Prostate gland (tissue), 2 donors: ENCODE data around the gene ABCE1. TPM values are rescaled to one million over a fixed set of nuclear protein-coding genes. Genes with fewer than 3 reads are reported as not detected.

ENCODE experiments used
- DNase-seq: peaks from one replicate; pipeline ENCODE4 v3.0.0-alpha.2; 2019; ENCODE audit warnings: low spot score
- H3K27ac ChIP-seq, 2 donors: fragments of 200-600 bp; sonication (generic); 2 replicates each; pipeline ENCODE4 v1.5.1; 2017 to 2019
- H3K27me3 ChIP-seq: fragments of 200-600 bp; sonication (generic); replicated peaks from 2 replicates; pipeline ENCODE4 v1.5.1; 2019; ENCODE audit not compliant: insufficient read depth
- H3K36me3 ChIP-seq, 2 donors: fragments of 200-600 bp; sonication (generic); 1 replicate in 1 of 2; 2 replicates in 1 of 2; pipeline versions ENCODE4 v1.5.1 to v1.8.1; 2017 to 2019
- H3K4me1 ChIP-seq: fragments of 200-600 bp; sonication (generic); replicated peaks from 2 replicates; pipeline ENCODE4 v1.5.1; 2019
- H3K4me3 ChIP-seq, 2 donors: fragments of 200-600 bp; sonication (generic); 2 replicates each; pipeline ENCODE4 v1.5.1; 2017 to 2019
- H3K9me3 ChIP-seq: fragments of 200-600 bp; sonication (generic); 2 replicates; pipeline ENCODE4 v1.5.1; 2017
- POLR2A ChIP-seq: fragments of 450-650 bp; IDR thresholded peaks from one replicate; pipeline ENCODE4 v1.6.1; 2016; ENCODE audit warnings: antibody characterized with exemption, mild to moderate bottlenecking
- POLR2AphosphoS5 ChIP-seq: sonication (generic); formaldehyde crosslinking; IDR thresholded peaks from one replicate; pipeline ENCODE4 v1.6.1; 2017; ENCODE audit warnings: antibody characterized with exemption
- WGBS: methylation state at CpG from one replicate; pipeline ENCODE4 v1.1.5; 2018; 5-methylcytosine and 5-hydroxymethylcytosine counted together
- intact Hi-C: fragments of 100-400 bp; cut with DNase I; formaldehyde crosslinking; loops from one replicate; pipeline ENCODE4 v1.14.2; 2022
- total RNA-seq, 2 donors: library from RNA; depleted of rRNA; stranded (reverse); fragments of >200 nt; gene quantifications; one replicate each; pipeline ENCODE4 v1.1.0, GENCODE V29; 2016
- TF ChIP-seq, protein P1 (sequence below), 4 experiments: fragments of 200-600 bp in 2 of 4; fragments of 450-650 bp in 2 of 4; sonication (generic) in 2 of 4; IDR thresholded peaks; 1 replicate in 3 of 4; 2 replicates in 1 of 4; pipeline ENCODE4 v1.5.1; 2016 to 2019; ENCODE audit warnings: antibody characterized with exemption in 4 of 4, mild to moderate bottlenecking in 2 of 4, moderate library complexity in 2 of 4

ABCE1 gene
- total RNA-seq, 2 donors from 2014 or later, result 41.1 to 61.0 TPM

DNA sequence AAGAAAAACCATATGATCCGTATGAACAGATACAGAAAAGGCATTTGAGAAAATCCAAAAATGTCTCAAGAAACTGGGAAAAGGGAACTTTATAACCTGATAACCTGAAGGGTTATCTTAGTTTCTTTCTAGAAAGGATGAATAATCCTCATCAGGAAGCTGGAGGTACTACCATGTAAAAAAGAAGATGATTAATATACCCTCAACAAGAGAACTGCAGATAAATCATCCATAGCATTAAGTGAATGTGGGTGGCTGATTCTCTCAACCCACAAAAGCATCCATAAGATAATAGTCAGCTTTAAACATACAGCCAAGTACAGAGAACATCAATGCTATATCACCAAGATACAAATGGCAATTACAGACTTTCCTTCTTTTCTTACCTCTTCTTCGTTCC is 26.6 kb upstream of the ABCE1 start:
- Histone ChIP-seq H3K9me3 (no peaks in the 10 kb centered on the region), H3K27ac (no peak overlapping the region), H3K27me3 (no peaks in the 10 kb centered on the region), H3K4me3 (no peak overlapping the region), H3K36me3 (no peaks in the 10 kb centered on the region), H3K4me1 (no peaks in the 10 kb centered on the region)
- 95% methylated on average over 2 of the region's 2 CpGs for WGBS
- intact Hi-C loops, result no loop called here
- TF ChIP-seq POLR2AphosphoS5, result no peak
- no peak for TF ChIP-seq POLR2A
- TF ChIP-seq, protein P1, sequence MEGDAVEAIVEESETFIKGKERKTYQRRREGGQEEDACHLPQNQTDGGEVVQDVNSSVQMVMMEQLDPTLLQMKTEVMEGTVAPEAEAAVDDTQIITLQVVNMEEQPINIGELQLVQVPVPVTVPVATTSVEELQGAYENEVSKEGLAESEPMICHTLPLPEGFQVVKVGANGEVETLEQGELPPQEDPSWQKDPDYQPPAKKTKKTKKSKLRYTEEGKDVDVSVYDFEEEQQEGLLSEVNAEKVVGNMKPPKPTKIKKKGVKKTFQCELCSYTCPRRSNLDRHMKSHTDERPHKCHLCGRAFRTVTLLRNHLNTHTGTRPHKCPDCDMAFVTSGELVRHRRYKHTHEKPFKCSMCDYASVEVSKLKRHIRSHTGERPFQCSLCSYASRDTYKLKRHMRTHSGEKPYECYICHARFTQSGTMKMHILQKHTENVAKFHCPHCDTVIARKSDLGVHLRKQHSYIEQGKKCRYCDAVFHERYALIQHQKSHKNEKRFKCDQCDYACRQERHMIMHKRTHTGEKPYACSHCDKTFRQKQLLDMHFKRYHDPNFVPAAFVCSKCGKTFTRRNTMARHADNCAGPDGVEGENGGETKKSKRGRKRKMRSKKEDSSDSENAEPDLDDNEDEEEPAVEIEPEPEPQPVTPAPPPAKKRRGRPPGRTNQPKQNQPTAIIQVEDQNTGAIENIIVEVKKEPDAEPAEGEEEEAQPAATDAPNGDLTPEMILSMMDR (IDR thresholded peaks at IDR 0.05), result no peak
- DNase-seq, result no peak

GRCh38 chr4:145075742-145076468 is 22.2 kb upstream of the ABCE1 start:
- no peaks in the 10 kb centered on the region for H3K36me3 ChIP-seq
- 96% methylated on average over 1 of the region's 1 CpG for WGBS
- H3K27me3 ChIP-seq, result no peaks in the 10 kb centered on the region
- TF ChIP-seq, protein P1 (IDR thresholded peaks at IDR 0.05), result no peak
- no peak for TF ChIP-seq POLR2A
- TF ChIP-seq POLR2AphosphoS5, result no peak
- H3K4me1 ChIP-seq, result no peaks in the 10 kb centered on the region
- no peak for DNase-seq
- no peaks in the 10 kb centered on the region for H3K9me3 ChIP-seq
- H3K4me3 ChIP-seq, result no peak overlapping the region
- no peak overlapping the region for H3K27ac ChIP-seq
- intact Hi-C loops, result no loop called here

DNA sequence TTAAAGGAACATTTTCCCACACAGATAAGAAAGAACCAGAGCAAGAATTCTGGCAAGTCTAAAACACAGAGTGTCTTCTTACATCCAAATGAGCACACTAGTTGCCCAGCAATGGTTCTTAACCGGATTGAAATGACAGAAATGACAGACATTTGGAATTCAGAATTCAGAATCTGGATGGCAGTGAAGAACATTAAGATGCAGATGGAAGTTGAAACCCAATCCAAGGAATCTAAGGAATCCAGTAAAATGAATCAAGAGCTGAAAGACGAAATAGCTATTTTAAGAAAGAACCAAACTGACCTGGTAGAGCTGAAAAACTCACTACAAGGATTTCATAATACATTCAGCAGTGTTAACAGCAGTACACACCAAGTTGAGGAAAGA is 21.6 kb upstream of the ABCE1 start:
- 87% methylated on average over 2 of the region's 2 CpGs for WGBS
- Histone ChIP-seq H3K9me3 (no peaks in the 10 kb centered on the region), H3K36me3 (no peaks in the 10 kb centered on the region), H3K4me1 (no peaks in the 10 kb centered on the region), H3K4me3 (no peak overlapping the region), H3K27ac (no peak overlapping the region), H3K27me3 (no peaks in the 10 kb centered on the region)
- TF ChIP-seq, protein P1 (IDR thresholded peaks at IDR 0.05), result no peak
- TF ChIP-seq POLR2AphosphoS5 (no peak), POLR2A (no peak)
- intact Hi-C loops, result no loop called here
- DNase-seq, result no peak

GRCh38 chr4:145081756-145082155 is 16.4 kb upstream of the ABCE1 start:
- TF ChIP-seq, protein P1 (IDR thresholded peaks at IDR 0.05), result no peak
- Histone ChIP-seq H3K36me3 (no peaks in the 10 kb centered on the region), H3K9me3 (no peaks in the 10 kb centered on the region), H3K4me1 (no peaks in the 10 kb centered on the region), H3K4me3 (no peak overlapping the region), H3K27ac (no peak overlapping the region), H3K27me3 (no peaks in the 10 kb centered on the region)
- WGBS, result 97% methylated on average over 1 of the region's 1 CpG
- no peak for DNase-seq
- intact Hi-C loops, result no loop called here

- no peaks in the 10 kb centered on the region for H3K4me1 ChIP-seq
- H3K27me3 ChIP-seq, result no peaks in the 10 kb centered on the region
- H3K36me3 ChIP-seq, result peaks cover 0 to 4% of the 10 kb centered on the region in 2 donors
- no peak overlapping the region for H3K27ac ChIP-seq
- TF ChIP-seq POLR2AphosphoS5 (no peak), POLR2A (no peak)
- TF ChIP-seq, protein P1 (IDR thresholded peaks at IDR 0.05), result no peak
- H3K4me3 ChIP-seq, result no peak overlapping the region
- DNase-seq, result no peak
- H3K9me3 ChIP-seq, result no peaks in the 10 kb centered on the region
- WGBS, result 97% methylated on average over 1 of the region's 1 CpG
- intact Hi-C loops, result no loop called here
These were observed 14.1 kb upstream of the ABCE1 start for GRCh38 chr4:145083891-145084605.
